Epithelial cell of esophagus (primary cell): ENCODE results near the gene SNX4.

Experiments used
- DNase-seq: peaks from one replicate; pipeline ENCODE4 v3.0.0; 2010; ENCODE audit warnings: low read depth
- H3K4me3 ChIP-seq: 2 replicates; pipeline ENCODE4 v1.5.1; 2011; ENCODE audit warnings: mild to moderate bottlenecking, low read length, control low read depth
- TF ChIP-seq, protein P1 (sequence below): IDR thresholded peaks from 2 replicates; pipeline ENCODE4 v1.5.1; 2011; ENCODE audit warnings: low read depth, mild to moderate bottlenecking, low read length, control low read depth, inconsistent platforms; ENCODE audit not compliant: insufficient read depth; ENCODE audit errors: missing control alignments

Gene SNX4

DNA sequence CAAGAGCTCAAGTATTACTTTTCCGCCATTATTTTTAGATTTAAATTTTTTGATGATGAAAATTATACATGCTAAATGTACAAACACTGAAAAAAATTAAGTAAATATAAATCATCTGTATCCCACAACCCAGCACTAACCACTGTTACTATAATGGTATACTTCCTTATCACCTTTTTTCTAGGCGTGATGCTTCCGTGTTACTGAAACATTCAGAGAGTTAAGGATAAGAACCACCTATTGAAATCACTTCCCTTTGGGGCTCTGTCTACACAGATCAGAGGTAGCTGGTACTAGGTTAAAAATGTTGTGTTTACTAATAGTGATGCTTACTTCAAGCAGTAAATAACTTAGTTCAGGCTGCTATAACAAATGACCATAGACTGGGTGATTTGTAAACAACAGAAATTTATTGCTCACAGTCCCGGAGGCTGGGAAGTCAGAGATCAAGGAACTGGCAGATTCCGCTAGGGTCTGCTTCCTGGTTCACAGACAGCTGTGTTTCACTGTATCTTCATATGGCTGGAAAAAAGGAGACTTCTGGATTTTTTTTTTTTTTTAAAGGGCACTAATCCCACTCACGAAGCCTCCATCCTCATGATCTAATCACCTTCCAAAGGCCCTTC lies 6.4 kb downstream of the SNX4 start:
- TF ChIP-seq, protein P1, sequence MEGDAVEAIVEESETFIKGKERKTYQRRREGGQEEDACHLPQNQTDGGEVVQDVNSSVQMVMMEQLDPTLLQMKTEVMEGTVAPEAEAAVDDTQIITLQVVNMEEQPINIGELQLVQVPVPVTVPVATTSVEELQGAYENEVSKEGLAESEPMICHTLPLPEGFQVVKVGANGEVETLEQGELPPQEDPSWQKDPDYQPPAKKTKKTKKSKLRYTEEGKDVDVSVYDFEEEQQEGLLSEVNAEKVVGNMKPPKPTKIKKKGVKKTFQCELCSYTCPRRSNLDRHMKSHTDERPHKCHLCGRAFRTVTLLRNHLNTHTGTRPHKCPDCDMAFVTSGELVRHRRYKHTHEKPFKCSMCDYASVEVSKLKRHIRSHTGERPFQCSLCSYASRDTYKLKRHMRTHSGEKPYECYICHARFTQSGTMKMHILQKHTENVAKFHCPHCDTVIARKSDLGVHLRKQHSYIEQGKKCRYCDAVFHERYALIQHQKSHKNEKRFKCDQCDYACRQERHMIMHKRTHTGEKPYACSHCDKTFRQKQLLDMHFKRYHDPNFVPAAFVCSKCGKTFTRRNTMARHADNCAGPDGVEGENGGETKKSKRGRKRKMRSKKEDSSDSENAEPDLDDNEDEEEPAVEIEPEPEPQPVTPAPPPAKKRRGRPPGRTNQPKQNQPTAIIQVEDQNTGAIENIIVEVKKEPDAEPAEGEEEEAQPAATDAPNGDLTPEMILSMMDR, result no peak
- no peak for DNase-seq
- no peak overlapping the region for H3K4me3 ChIP-seq

DNA sequence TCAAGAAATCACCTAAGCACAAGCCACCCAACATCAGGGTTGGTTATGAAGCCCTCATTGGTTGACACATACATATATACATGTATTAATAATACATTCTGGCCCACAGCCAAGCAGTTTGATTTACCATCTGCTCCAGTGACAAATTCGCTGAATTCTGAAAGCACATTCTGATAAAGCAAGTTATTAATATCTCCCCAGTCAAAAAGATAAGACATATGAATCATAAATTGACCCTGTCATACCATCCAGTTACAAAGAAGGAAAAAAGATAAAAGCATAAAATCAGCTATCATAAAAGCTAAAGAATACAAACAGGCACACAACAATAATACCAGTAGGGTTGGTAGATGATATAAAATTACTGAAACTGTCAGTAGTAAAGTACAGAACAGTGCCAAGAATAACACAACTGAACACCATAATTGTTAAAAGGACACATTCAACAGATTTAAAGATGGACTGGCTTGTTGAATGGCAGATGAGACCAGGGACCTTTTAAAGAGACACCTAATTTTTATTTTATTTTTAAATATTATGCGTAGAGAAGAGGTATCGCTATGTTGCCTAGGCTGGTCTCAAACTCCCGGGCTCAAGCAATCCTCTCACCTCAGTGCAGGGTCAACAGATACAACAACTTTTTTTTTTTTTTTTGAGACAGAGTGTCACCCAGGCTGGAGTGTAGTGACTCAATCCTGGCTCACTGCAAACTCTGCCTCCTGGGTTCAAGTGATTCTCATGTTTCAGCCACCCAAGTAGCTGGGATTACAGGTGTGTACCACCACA lies 7.7 kb downstream of the SNX4 start:
- H3K4me3 ChIP-seq, result no peak overlapping the region
- DNase-seq, result peak; percentile 80
- TF ChIP-seq, protein P1, result no peak

DNA sequence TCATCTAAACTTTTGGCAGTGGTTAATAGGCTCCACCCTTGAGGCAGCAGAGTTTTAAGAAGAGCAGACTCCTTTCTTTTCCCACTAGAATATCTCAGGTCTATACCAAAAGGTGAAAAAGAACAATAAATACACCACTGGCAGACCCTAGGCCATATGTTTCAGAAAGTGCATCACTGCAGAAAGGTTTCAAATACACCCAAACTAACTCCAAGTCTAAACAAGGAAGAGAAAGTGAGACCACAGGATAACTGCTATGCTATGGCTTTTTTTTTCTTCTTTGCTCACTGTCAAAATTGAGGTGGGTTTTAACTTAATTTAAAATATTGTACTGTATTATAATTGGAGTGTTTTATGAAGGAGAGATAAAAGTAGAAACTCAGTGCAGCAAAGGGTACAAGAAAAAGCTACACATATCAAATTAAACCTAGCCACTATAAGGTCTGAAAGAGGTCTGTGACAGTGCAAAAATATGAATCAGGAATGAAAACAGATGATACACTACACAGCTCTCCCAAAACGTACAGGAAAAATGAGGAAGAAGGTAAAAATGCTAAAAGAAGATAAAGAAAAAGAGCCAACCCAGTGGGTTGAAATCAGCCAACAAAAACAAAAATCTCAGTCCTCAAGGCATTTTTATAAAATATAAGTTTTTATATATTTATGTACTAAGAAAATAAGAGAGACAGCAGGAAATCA lies 8.4 kb downstream of the SNX4 start:
- H3K4me3 ChIP-seq, result no peak overlapping the region
- TF ChIP-seq, protein P1, result no peak

DNA sequence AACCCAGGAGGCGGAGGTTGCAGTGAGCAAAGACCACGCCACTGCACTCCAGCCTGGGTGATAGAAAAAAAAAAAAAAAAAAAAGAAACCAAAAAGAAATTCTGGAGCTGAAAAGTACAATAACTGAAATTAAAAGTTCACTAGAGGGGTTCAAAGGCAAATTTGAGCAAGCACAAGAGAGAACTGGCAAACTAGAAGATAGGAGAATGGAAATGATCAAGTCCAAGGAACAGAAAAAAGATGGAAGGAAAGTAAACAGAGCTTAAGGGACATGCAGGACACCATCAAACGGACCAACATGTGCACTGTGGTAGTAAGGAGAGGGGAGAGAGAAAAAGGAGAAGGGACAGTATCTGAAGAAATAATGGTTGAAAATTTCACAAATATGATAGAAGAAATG lies 12.9 kb downstream of the SNX4 start:
- no peak overlapping the region for H3K4me3 ChIP-seq
- no peak for DNase-seq
- TF ChIP-seq, protein P1, result no peak

More for the DNA sequence above, 8.4 kb downstream of the SNX4 start:
- DNase-seq, result no peak

DNA sequence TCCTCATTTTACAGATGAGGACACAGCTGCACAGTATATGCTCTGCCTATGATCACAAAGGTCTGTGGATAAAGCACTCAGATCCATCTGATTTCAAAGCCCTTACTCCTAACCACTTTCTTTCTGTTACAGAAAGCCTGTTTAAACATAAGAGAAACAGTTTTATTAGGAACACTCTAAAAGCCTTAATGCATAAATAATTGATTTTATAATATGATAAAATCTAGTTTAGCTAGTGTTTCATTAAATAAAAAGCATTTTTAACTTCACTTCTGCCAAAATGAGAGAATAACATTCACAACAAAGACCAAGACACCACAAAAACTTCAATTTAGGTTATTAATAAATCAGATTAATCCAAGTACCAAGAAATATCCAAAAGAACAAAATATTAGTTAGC lies 21.4 kb downstream of the SNX4 start:
- DNase-seq, result no peak
- H3K4me3 ChIP-seq, result no peak overlapping the region
- TF ChIP-seq, protein P1, result no peak

DNA sequence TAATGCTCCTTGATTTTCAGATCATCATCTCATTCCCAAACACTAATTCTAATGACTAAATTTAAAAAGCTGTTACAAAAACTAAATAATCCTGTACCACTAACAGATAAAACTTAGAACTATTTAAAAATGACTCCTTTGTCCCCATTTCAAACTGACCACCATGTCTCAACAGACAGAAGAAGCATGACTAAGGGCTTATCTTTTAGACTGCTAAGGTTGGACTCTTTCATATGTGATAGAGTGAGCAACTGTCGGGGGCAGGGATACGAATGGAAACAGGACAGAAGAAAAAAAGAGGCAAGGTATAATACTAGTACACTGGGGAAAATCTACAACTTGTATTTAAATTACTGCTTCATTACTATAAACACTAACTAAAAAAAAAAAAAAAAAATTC lies 23.3 kb downstream of the SNX4 start:
- H3K4me3 ChIP-seq, result no peak overlapping the region
- DNase-seq, result no peak
- TF ChIP-seq, protein P1, result no peak
